ENCODE results near the gene TECPR1. TPM values are rescaled to one million over a fixed set of nuclear protein-coding genes. Genes with fewer than 3 reads are reported as not detected.
A peak's percentile ranks its signal among the peaks of the same experiment; 100 is the strongest.

Gene TECPR1
- total RNA-seq, 1 experiment from 2014 or later: 11.5 TPM

- Histone ChIP-seq H2AFZ (ENCODE audit: low read length) (no peak overlapping the region), H3K9me3 (ENCODE audit: low read length) (no peaks in the 10 kb centered on the region), H3K4me2 (ENCODE audit: low read length) (no peak overlapping the region), H3K9ac (ENCODE audit: low read length) (no peak overlapping the region), H4K20me1 (ENCODE audit: low read length) (no peaks in the 10 kb centered on the region), H3K27ac (ENCODE audit: low read length) (no peak overlapping the region), H3K27me3 (ENCODE audit: low read length) (no peaks in the 10 kb centered on the region), H3K79me2 (ENCODE audit: low read length) (no peaks in the 10 kb centered on the region; the same call in 1 of the 2 replicates), H3F3A (ENCODE audit: low read length, unreplicated experiment) (no peaks in the 10 kb centered on the region), H3K4me1 (ENCODE audit: insufficient read depth, low read length) (peaks cover 10% of the 10 kb centered on the region), H3K4me3 (ENCODE audit: low read length) (no peak overlapping the region), H3K36me3 (ENCODE audit: low read depth, low read length) (peaks cover 3% of the 10 kb centered on the region; the same call in 1 of the 2 replicates), H3K9me2 (replicated peaks; ENCODE audit: low read length) (no peaks in the 10 kb centered on the region)
- intact Hi-C loops (cut with micrococcal nuclease): loop anchor here (1.0 to 10.0 kb wide), 3 partner anchors 83 to 324 kb away; no protein-coding TSS in a partner anchor
- no TSS peak for BruUV-seq (replicated peaks)
- POLR2A ChIA-PET (ENCODE audit: unreplicated experiment): no interaction called here
- TF ChIP-seq CTCF (conservative IDR thresholded peaks at IDR 0.05; ENCODE audit: low read depth, low read length) (no peak), EZH2phosphoT487 (IDR thresholded peaks at IDR 0.05; ENCODE audit: borderline replicate concordance, low read length) (no peak), EZH2 (IDR thresholded peaks at IDR 0.05; ENCODE audit: low read length, unreplicated experiment) (no peak)
- CTCF ChIA-PET: interaction anchor here (0.5 to 5.8 kb wide), 9 partner anchors 36 to 670 kb away, joined by 3 to 72 read pairs (median 4); partner anchors contain the start of gene ASNS
- DNase-seq (no peak), ATAC-seq (no peak)
These were observed 83.0 kb downstream of the TECPR1 start for GRCh38 chr7:98168904-98169621.

DNA sequence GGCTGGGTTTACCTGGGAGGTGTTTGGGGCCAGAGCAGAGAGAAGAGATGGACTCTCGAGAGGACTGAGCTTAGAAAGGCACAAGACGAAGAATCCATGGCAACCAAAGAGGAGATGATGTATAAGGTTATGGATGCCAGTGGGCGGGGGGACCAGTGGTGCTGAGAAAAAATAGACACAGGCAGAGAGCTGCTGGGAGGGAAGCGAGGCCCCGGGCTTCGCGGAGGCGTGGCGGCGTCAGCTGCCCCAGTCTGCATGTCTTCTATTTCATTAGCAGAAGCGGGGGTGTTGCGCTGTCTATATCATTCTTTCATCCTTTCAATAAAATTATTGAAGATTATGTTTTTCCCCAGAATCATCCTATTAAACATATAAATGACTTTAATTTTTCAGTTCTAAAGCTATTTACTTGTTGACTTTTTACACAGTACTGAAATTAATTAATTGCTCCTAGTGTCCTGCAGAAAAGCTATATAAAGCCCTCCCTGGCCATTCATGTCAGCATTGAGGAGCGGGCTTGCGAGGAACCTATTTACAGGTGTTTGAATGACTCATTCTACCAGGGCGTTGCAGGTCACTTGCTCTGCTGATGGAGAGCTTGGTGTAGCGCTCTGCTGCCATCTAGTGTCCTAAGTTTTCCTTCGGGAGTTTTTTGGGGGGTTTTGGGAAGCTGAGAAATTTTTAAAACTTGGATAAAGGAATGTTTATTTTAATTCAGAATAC is 83.7 kb downstream of the TECPR1 start:
- no peak overlapping the region for H3K4me2 ChIP-seq (ENCODE audit: low read length)
- H3K27me3 ChIP-seq (ENCODE audit: low read length): no peaks in the 10 kb centered on the region
- CTCF ChIA-PET: interaction anchor here (0.5 to 5.8 kb wide), 9 partner anchors 35 to 669 kb away, joined by 3 to 72 read pairs (median 4); partner anchors contain the start of gene ASNS
- no peaks in the 10 kb centered on the region for H3K9me2 ChIP-seq (replicated peaks; ENCODE audit: low read length)
- POLR2A ChIA-PET (ENCODE audit: unreplicated experiment): no interaction called here
- H3K4me1 ChIP-seq (ENCODE audit: insufficient read depth, low read length): peaks cover 16% of the 10 kb centered on the region
- no peak overlapping the region for H3K9ac ChIP-seq (ENCODE audit: low read length)
- peaks cover 3% of the 10 kb centered on the region; the same call in 1 of the 2 replicates for H3K36me3 ChIP-seq (ENCODE audit: low read depth, low read length)
- no peaks in the 10 kb centered on the region for H3K9me3 ChIP-seq (ENCODE audit: low read length)
- BruUV-seq (replicated peaks): no TSS peak
- DNase-seq (peak; percentile 86), ATAC-seq (peak; percentile 46)
- H2AFZ ChIP-seq (ENCODE audit: low read length): no peak overlapping the region
- no peaks in the 10 kb centered on the region; the same call in 1 of the 2 replicates for H3K79me2 ChIP-seq (ENCODE audit: low read length)
- intact Hi-C loops (cut with micrococcal nuclease): loop anchor here (1.0 to 10.0 kb wide), 3 partner anchors 82 to 324 kb away; no protein-coding TSS in a partner anchor
- TF ChIP-seq EZH2 (IDR thresholded peaks at IDR 0.05; ENCODE audit: low read length, unreplicated experiment) (no peak), EZH2phosphoT487 (IDR thresholded peaks at IDR 0.05; ENCODE audit: borderline replicate concordance, low read length) (no peak), CTCF (conservative IDR thresholded peaks at IDR 0.05; ENCODE audit: low read depth, low read length) (peak; percentile 88)
- no peaks in the 10 kb centered on the region for H4K20me1 ChIP-seq (ENCODE audit: low read length)
- H3K4me3 ChIP-seq (ENCODE audit: low read length): no peak overlapping the region
- no peak overlapping the region for H3K27ac ChIP-seq (ENCODE audit: low read length)
- no peaks in the 10 kb centered on the region for H3F3A ChIP-seq (ENCODE audit: low read length, unreplicated experiment)

Data from PC-3 (cell line).